Body of pancreas (tissue), 4 donors: ENCODE measurements around the gene HGFAC. TPM values are rescaled to one million over a fixed set of nuclear protein-coding genes. Genes with fewer than 3 reads are reported as not detected.

ENCODE experiments used
- ATAC-seq: fragments of 150-250 bp; one replicate; pipeline ENCODE4 v1.9.1; 2016
- DNase-seq, 4 donors: peaks; one replicate each; pipeline ENCODE4 v3.0.0-alpha.2; 2019
- H3K27ac ChIP-seq, 4 donors: fragments of 200-600 bp; sonication (generic); 1 replicate in 3 of 4; 2 replicates in 1 of 4; pipeline versions ENCODE4 v1.5.1 to v1.6.1; 2016 to 2019; ENCODE audit warnings: mild to moderate bottlenecking in 1 of 4, mixed read lengths in 1 of 4, moderate library complexity in 1 of 4
- H3K27me3 ChIP-seq, 2 donors: fragments of 200-600 bp; sonication (generic); one replicate each; pipeline ENCODE4 v1.6.0; 2016; ENCODE audit warnings: mild to moderate bottlenecking in 1 of 2
- H3K36me3 ChIP-seq, 2 donors: fragments of 200-600 bp; sonication (generic); replicated peaks in 1 of 2; 2 replicates each; pipeline ENCODE4 v1.5.1; 2016; ENCODE audit warnings: low read depth in 2 of 2; ENCODE audit not compliant: insufficient read depth in 1 of 2
- H3K4me1 ChIP-seq: fragments of 200-600 bp; sonication (generic); one replicate; pipeline ENCODE4 v1.6.0; 2016
- H3K4me3 ChIP-seq, 2 donors: fragments of 200-600 bp; sonication (generic); 1 replicate in 1 of 2; 2 replicates in 1 of 2; pipeline ENCODE4 v1.5.1; 2016 to 2019
- H3K9me3 ChIP-seq, 3 donors: fragments of 200-600 bp; sonication (generic); 1 replicate in 2 of 3; 2 replicates in 1 of 3; pipeline ENCODE4 v1.5.1; 2016
- CTCF ChIP-seq, 7 experiments: fragments of 450-650 bp in 4 of 7; fragments of 200-600 bp in 3 of 7; sonication (generic) in 3 of 7; IDR thresholded peaks; one replicate each; pipeline ENCODE4 v1.5.1; 2016 to 2019; ENCODE audit warnings: antibody characterized with exemption in 7 of 7
- POLR2A ChIP-seq, 3 donors: fragments of 450-650 bp; IDR thresholded peaks; one replicate each; pipeline ENCODE4 v1.6.1; 2016; ENCODE audit warnings: antibody characterized with exemption in 3 of 3, mild to moderate bottlenecking in 2 of 3
- WGBS, 2 donors: methylation state at CpG; one replicate each; pipeline ENCODE4 v1.1.5; 2017; 5-methylcytosine and 5-hydroxymethylcytosine counted together
- intact Hi-C: fragments of 100-400 bp; cut with DNase I; formaldehyde crosslinking; loops from one replicate; pipeline ENCODE4 v1.15.1; 2023
- total RNA-seq, 2 donors: library from RNA; depleted of rRNA; stranded (reverse); fragments of >200 nt; gene quantifications; one replicate each; pipeline ENCODE4 v1.1.0, GENCODE V29; 2016

Gene HGFAC
- total RNA-seq, 2 donors from 2014 or later: 0.78 TPM; not detected in 1

- H3K4me3 ChIP-seq: no peak overlapping the region
- H3K4me1 ChIP-seq: no peaks in the 10 kb centered on the region
- no peaks in the 10 kb centered on the region for H3K9me3 ChIP-seq
- WGBS, 2 donors: 93 to 95% methylated on average over 18 to 21 of the region's 21 CpGs
- intact Hi-C loops: no loop called here
- no peak for DNase-seq
- no peak overlapping the region for H3K27ac ChIP-seq
- ATAC-seq: no peak
- no peaks in the 10 kb centered on the region for H3K36me3 ChIP-seq
- TF ChIP-seq CTCF (IDR thresholded peaks at IDR 0.05) (no peak), POLR2A (IDR thresholded peaks at IDR 0.05) (no peak)
- no peaks in the 10 kb centered on the region for H3K27me3 ChIP-seq
Observed at GRCh38 chr4:3417448-3417847, 24.3 kb upstream of the HGFAC start.

- H3K4me3 ChIP-seq: no peak overlapping the region
- no peaks in the 10 kb centered on the region for H3K27me3 ChIP-seq
- no peaks in the 10 kb centered on the region for H3K4me1 ChIP-seq
- TF ChIP-seq POLR2A (IDR thresholded peaks at IDR 0.05): no peak
- DNase-seq (peak in 1 of 4 donors; percentile 8), ATAC-seq (no peak)
- intact Hi-C loops: no loop called here
- H3K36me3 ChIP-seq: no peaks in the 10 kb centered on the region
- H3K27ac ChIP-seq: no peak overlapping the region
- H3K9me3 ChIP-seq: no peaks in the 10 kb centered on the region
- WGBS, 2 donors: 80 to 94% methylated on average over 9 to 21 of the region's 22 CpGs
Observed at GRCh38 chr4:3418029-3418762, 23.6 kb upstream of the HGFAC start.

- H3K36me3 ChIP-seq: no peaks in the 10 kb centered on the region
- 85 to 90% methylated on average over 15 of the region's 15 CpGs for WGBS, 2 donors
Observed at GRCh38 chr4:3419836-3420605, 21.7 kb upstream of the HGFAC start.

GRCh38 chr4:3420606-3420955, 21.2 kb upstream of the HGFAC start:
- Histone ChIP-seq H3K9me3 (no peaks in the 10 kb centered on the region), H3K27me3 (no peaks in the 10 kb centered on the region), H3K27ac (no peak overlapping the region), H3K4me1 (no peaks in the 10 kb centered on the region), H3K36me3 (no peaks in the 10 kb centered on the region), H3K4me3 (no peak overlapping the region)
- no peak for TF ChIP-seq POLR2A (IDR thresholded peaks at IDR 0.05)
- no peak for TF ChIP-seq CTCF (IDR thresholded peaks at IDR 0.05)
- 83 to 95% methylated on average over 12 of the region's 12 CpGs for WGBS, 2 donors
- intact Hi-C loops: no loop called here
- DNase-seq: no peak
- no peak for ATAC-seq

More at GRCh38 chr4:3419836-3420605, 21.7 kb upstream of the HGFAC start:
- ATAC-seq (no peak), DNase-seq (peak in 1 of 4 donors; percentile 6)
- H3K9me3 ChIP-seq: no peaks in the 10 kb centered on the region
- intact Hi-C loops: no loop called here
- H3K27me3 ChIP-seq: no peaks in the 10 kb centered on the region
- H3K4me1 ChIP-seq: no peaks in the 10 kb centered on the region
- no peak for TF ChIP-seq CTCF (IDR thresholded peaks at IDR 0.05)
- no peak for TF ChIP-seq POLR2A (IDR thresholded peaks at IDR 0.05)
- no peak overlapping the region for H3K4me3 ChIP-seq
- no peak overlapping the region for H3K27ac ChIP-seq

- intact Hi-C loops: no loop called here
- Histone ChIP-seq H3K27ac (no peak overlapping the region), H3K36me3 (no peaks in the 10 kb centered on the region), H3K4me1 (no peaks in the 10 kb centered on the region), H3K27me3 (no peaks in the 10 kb centered on the region), H3K4me3 (no peak overlapping the region), H3K9me3 (no peaks in the 10 kb centered on the region)
- WGBS, 2 donors: 92 to 93% methylated on average over 10 of the region's 10 CpGs
- DNase-seq: no peak
- ATAC-seq: no peak
- TF ChIP-seq CTCF (IDR thresholded peaks at IDR 0.05): no peak
- TF ChIP-seq POLR2A (IDR thresholded peaks at IDR 0.05): no peak
Observed at GRCh38 chr4:3420956-3421355, 20.8 kb upstream of the HGFAC start.
